ENCODE results near the gene TTC3.

Gene TTC3

DNA sequence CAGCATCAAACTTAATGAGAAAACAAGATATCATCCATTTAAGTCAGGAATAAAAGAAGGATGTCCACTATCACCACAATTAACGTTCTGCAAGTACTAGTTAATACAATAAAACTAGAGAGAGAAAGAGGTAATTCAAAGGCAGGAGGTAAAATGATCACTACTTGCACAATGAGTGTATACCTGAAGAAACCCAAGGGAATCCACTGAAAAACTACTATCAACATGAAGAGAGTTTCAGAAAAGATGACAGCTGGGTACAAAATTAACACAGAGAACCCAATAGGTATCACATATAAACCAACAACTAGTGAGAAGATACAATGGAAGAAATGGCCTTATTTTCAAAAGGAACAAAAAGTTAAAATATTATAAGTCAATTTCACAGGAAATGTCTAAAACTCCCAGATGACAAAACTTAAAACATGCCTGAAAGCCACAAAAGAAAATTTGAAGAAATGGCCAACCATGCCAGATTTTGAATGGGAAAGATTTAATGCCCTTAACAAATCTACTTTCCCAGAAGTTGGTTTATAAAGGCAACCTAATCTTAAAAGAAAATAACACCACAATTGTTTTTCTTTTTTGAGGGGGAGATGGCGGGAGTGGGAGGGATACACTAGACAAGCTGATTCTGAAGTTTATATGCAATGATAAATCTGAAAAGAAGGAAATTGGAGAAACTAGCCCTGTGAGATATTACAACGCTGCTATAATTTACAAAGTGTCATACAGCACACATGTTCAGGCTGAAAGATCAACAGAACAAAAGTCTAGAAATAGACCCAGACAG, 176.3 kb downstream of the TTC3 start:
- TF ChIP-seq POLR2AphosphoS5 (IDR thresholded peaks at IDR 0.05; ENCODE audit: borderline replicate concordance, low read depth, low read length) (no peak), EZH2 (IDR thresholded peaks at IDR 0.05) (no peak), FOXP2 (optimal IDR thresholded peaks at IDR 0.05; ENCODE audit: control extremely low read depth, extremely low read length, insufficient read depth) (no peak)
- DNase-seq (ENCODE audit: low read depth, low spot score), result no peak
- H3K9me3 ChIP-seq (ENCODE audit: low read depth, low read length), result no peaks in the 10 kb centered on the region
- H3K4me3 ChIP-seq, result no peak overlapping the region
- no peak overlapping the region for H3K27ac ChIP-seq
- no peak overlapping the region for H3K9ac ChIP-seq (ENCODE audit: insufficient read length)
- no peaks in the 10 kb centered on the region for H3K36me3 ChIP-seq (ENCODE audit: insufficient read depth, low read length)

GRCh38 chr21:37251294-37251634, 178.2 kb downstream of the TTC3 start:
- no peak overlapping the region for H3K4me3 ChIP-seq
- no peaks in the 10 kb centered on the region for H3K9me3 ChIP-seq (ENCODE audit: low read depth, low read length)
- H3K27ac ChIP-seq, result no peak overlapping the region
- no peak for DNase-seq (ENCODE audit: low read depth, low spot score)
- no peak overlapping the region for H3K9ac ChIP-seq (ENCODE audit: insufficient read length)
- no peaks in the 10 kb centered on the region for H3K36me3 ChIP-seq (ENCODE audit: insufficient read depth, low read length)
- no peak for TF ChIP-seq POLR2AphosphoS5 (IDR thresholded peaks at IDR 0.05; ENCODE audit: borderline replicate concordance, low read depth, low read length)
- no peak for TF ChIP-seq FOXP2 (optimal IDR thresholded peaks at IDR 0.05; ENCODE audit: control extremely low read depth, extremely low read length, insufficient read depth)
- TF ChIP-seq EZH2 (IDR thresholded peaks at IDR 0.05), result no peak
